Effector memory CD4-positive, alpha-beta T cell (primary cell): ENCODE measurements around the gene OR7C2.

Experiments used
- DNase-seq, 3 donors: peaks; one replicate each; pipeline ENCODE4 v3.0.0-alpha.2; 2020
- H3K27ac ChIP-seq: 2 replicates; pipeline ENCODE4 v1.7.0; 2013; ENCODE audit warnings: mild to moderate bottlenecking, low read length, moderate library complexity; ENCODE audit not compliant: insufficient read depth, poor library complexity, severe bottlenecking
- H3K27me3 ChIP-seq: replicated peaks from 2 replicates; pipeline ENCODE4 v1.7.0; 2013; ENCODE audit warnings: mild to moderate bottlenecking, low read length; ENCODE audit not compliant: insufficient read depth, control insufficient read depth, poor library complexity, severe bottlenecking
- H3K36me3 ChIP-seq: 2 replicates; pipeline ENCODE4 v1.7.0; 2013; ENCODE audit warnings: mild to moderate bottlenecking, low read length, moderate library complexity; ENCODE audit not compliant: control insufficient read depth, insufficient read depth
- H3K4me1 ChIP-seq: 2 replicates; pipeline ENCODE4 v1.7.0; 2013; ENCODE audit warnings: low read length, mild to moderate bottlenecking; ENCODE audit not compliant: control insufficient read depth, insufficient read depth, poor library complexity, severe bottlenecking
- H3K4me3 ChIP-seq: 2 replicates; pipeline ENCODE4 v1.7.0; 2013; ENCODE audit warnings: low read length, low read depth, mild to moderate bottlenecking; ENCODE audit not compliant: insufficient read depth, poor library complexity, severe bottlenecking
- H3K9me3 ChIP-seq: 2 replicates; pipeline ENCODE4 v1.7.0; 2013; ENCODE audit warnings: mild to moderate bottlenecking, low read length, moderate library complexity; ENCODE audit not compliant: control insufficient read depth

The OR7C2 gene

GRCh38 chr19:14974488-14974887, 33.2 kb downstream of the OR7C2 start:
- Histone ChIP-seq H3K4me1 (no peaks in the 10 kb centered on the region), H3K9me3 (no peaks in the 10 kb centered on the region), H3K27ac (no peak overlapping the region), H3K36me3 (no peaks in the 10 kb centered on the region), H3K27me3 (peaks cover 9% of the 10 kb centered on the region), H3K4me3 (no peak overlapping the region)
- DNase-seq, result no peak

GRCh38 chr19:14977128-14977527, 35.8 kb downstream of the OR7C2 start:
- Histone ChIP-seq H3K4me1 (no peaks in the 10 kb centered on the region), H3K9me3 (no peaks in the 10 kb centered on the region), H3K27ac (no peak overlapping the region), H3K36me3 (no peaks in the 10 kb centered on the region), H3K4me3 (no peak overlapping the region), H3K27me3 (peaks cover 17% of the 10 kb centered on the region)
- DNase-seq, result no peak

GRCh38 chr19:14978161-14978776, 37.0 kb downstream of the OR7C2 start:
- Histone ChIP-seq H3K27me3 (peaks cover 20% of the 10 kb centered on the region), H3K4me1 (no peaks in the 10 kb centered on the region), H3K4me3 (no peak overlapping the region), H3K36me3 (no peaks in the 10 kb centered on the region), H3K27ac (no peak overlapping the region), H3K9me3 (no peaks in the 10 kb centered on the region)
- no peak for DNase-seq

GRCh38 chr19:14979476-14980255, 38.4 kb downstream of the OR7C2 start, which contains the start of gene SLC1A6:
TSS of gene SLC1A6 (minus strand) at chr19:14979864. CDS start at chr19:14972910, 6,954 bp downstream.
- H3K27ac ChIP-seq, result no peak within 1 kb of the TSS
- peaks cover 20% of the 10 kb centered on the region for H3K27me3 ChIP-seq
- no peak within 1 kb of the TSS for H3K4me3 ChIP-seq
- no peaks in the 10 kb centered on the region for H3K9me3 ChIP-seq
- H3K4me1 ChIP-seq, result no peaks in the 10 kb centered on the region
- H3K36me3 ChIP-seq, result no peaks in the 10 kb centered on the region
- no peak for DNase-seq

GRCh38 chr19:14985133-14985532, 43.8 kb downstream of the OR7C2 start:
- Histone ChIP-seq H3K27me3 (peaks cover 6% of the 10 kb centered on the region), H3K4me3 (no peak overlapping the region), H3K27ac (no peak overlapping the region), H3K4me1 (no peaks in the 10 kb centered on the region), H3K9me3 (no peaks in the 10 kb centered on the region), H3K36me3 (no peaks in the 10 kb centered on the region)
- DNase-seq, result no peak
